K562 (cell line): Measurements from ENCODE around the gene PTPRT.

Source experiments
- CCAR2 ChIP-seq: fragments of 200-400 bp; formaldehyde crosslinking; IDR thresholded peaks from 2 replicates; pipeline ENCODE4 v1.6.1; 2017; ENCODE audit warnings: mild to moderate bottlenecking, low read depth, low read length
- ETS2 ChIP-seq: IDR thresholded peaks from 2 replicates; pipeline ENCODE4 v1.6.1; 2016; ENCODE audit warnings: borderline replicate concordance, missing genetic modification characterization, mild to moderate bottlenecking, moderate library complexity, missing compliant biosample characterization; ENCODE audit not compliant: poor library complexity, severe bottlenecking
- FOXA3 ChIP-seq, 2 experiments: fragments of 450-650 bp in 1 of 2; sonication (generic) in 1 of 2; formaldehyde crosslinking; IDR thresholded peaks in 1 of 2; conservative IDR thresholded peaks in 1 of 2; 2 replicates each; pipeline versions ENCODE4 v1.4.0 to v1.8.0; 2020 to 2022; ENCODE audit warnings: mild to moderate bottlenecking in 2 of 2, missing genetic modification reagents in 1 of 2
- SAP30 ChIP-seq: fragments of 200-600 bp; sonication (generic); IDR thresholded peaks from 2 replicates; pipeline ENCODE4 v1.6.1; 2012; ENCODE audit warnings: borderline replicate concordance, low read depth, mild to moderate bottlenecking, moderate library complexity, low read length, control low read depth, inconsistent platforms; ENCODE audit not compliant: insufficient read depth, poor library complexity, severe bottlenecking
- ZFP30 ChIP-seq: fragments of 250-450 bp; sonication (Bioruptor Pico); IDR thresholded peaks from 2 replicates; pipeline ENCODE4 v1.8.0; 2022; ENCODE audit warnings: moderate library complexity, mild to moderate bottlenecking, inconsistent platforms, borderline replicate concordance
- ZKSCAN1 ChIP-seq: fragments of 150-350 bp; IDR thresholded peaks from 2 replicates; pipeline ENCODE4 v1.6.1; 2016; ENCODE audit warnings: low read depth, low read length
- ZNF354B ChIP-seq: fragments of 250-450 bp; sonication (Bioruptor Pico); IDR thresholded peaks from 2 replicates; pipeline ENCODE4 v1.4.0; 2020
- TF ChIP-seq, protein P1 (sequence below): fragments of 450-650 bp; IDR thresholded peaks from 2 replicates; pipeline ENCODE4 v1.6.1; 2016; ENCODE audit warnings: missing biosample characterization, missing genetic modification characterization
- TF ChIP-seq, protein P2 (sequence below), 3 experiments: IDR thresholded peaks in 2 of 3; conservative IDR thresholded peaks in 1 of 3; 2 replicates each; pipeline ENCODE4 v1.5.1; 2011 to 2012; ENCODE audit warnings: low read length in 3 of 3, mild to moderate bottlenecking in 3 of 3, control low read depth in 2 of 3, improper control_type of control experiment in 1 of 3, inconsistent platforms in 1 of 3, low read depth in 1 of 3, mixed read lengths in 1 of 3, moderate library complexity in 1 of 3; ENCODE audit not compliant: insufficient read depth in 2 of 3
- TF ChIP-seq, protein P3 (sequence below): fragments of 450-650 bp; formaldehyde crosslinking; IDR thresholded peaks from 2 replicates; pipeline ENCODE4 v1.4.0; 2020; ENCODE audit warnings: mild to moderate bottlenecking, moderate library complexity

DNA sequence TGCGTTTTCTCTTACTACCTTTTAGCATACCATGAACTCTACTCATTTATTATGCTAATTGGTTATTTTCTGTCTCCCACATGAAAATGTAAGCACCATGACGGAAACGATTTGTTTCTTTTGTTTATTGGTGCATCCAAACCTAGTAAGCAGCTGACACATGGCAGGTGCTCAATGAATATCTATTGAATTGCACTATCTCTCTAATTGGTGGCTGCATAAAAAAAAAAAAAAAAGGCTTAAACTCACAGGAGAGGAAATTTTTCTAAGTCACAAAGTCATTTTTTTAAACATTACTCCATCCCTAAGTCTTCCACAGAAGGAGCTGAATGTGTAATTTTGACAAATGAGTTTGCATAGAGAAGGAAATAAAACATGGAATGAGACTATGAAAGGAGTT, 608.4 kb downstream of the PTPRT start:
- TF ChIP-seq FOXA3 (CRISPR knock-in tag; conservative IDR thresholded peaks at IDR 0.05 in 1 of 2, IDR thresholded peaks at IDR 0.05 in 1 of 2) (no peak), SAP30 (no peak), CCAR2 (no peak), ZKSCAN1 (no peak), ETS2 (tag) (no peak), ZNF354B (CRISPR knock-in tag) (no peak), ZFP30 (no peak)
- TF ChIP-seq, protein P1, sequence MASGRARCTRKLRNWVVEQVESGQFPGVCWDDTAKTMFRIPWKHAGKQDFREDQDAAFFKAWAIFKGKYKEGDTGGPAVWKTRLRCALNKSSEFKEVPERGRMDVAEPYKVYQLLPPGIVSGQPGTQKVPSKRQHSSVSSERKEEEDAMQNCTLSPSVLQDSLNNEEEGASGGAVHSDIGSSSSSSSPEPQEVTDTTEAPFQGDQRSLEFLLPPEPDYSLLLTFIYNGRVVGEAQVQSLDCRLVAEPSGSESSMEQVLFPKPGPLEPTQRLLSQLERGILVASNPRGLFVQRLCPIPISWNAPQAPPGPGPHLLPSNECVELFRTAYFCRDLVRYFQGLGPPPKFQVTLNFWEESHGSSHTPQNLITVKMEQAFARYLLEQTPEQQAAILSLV (tag), result no peak
- TF ChIP-seq, protein P2, sequence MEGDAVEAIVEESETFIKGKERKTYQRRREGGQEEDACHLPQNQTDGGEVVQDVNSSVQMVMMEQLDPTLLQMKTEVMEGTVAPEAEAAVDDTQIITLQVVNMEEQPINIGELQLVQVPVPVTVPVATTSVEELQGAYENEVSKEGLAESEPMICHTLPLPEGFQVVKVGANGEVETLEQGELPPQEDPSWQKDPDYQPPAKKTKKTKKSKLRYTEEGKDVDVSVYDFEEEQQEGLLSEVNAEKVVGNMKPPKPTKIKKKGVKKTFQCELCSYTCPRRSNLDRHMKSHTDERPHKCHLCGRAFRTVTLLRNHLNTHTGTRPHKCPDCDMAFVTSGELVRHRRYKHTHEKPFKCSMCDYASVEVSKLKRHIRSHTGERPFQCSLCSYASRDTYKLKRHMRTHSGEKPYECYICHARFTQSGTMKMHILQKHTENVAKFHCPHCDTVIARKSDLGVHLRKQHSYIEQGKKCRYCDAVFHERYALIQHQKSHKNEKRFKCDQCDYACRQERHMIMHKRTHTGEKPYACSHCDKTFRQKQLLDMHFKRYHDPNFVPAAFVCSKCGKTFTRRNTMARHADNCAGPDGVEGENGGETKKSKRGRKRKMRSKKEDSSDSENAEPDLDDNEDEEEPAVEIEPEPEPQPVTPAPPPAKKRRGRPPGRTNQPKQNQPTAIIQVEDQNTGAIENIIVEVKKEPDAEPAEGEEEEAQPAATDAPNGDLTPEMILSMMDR (IDR thresholded peaks at IDR 0.05 in 2 of 3, conservative IDR thresholded peaks at IDR 0.05 in 1 of 3; ENCODE audit: insufficient read depth in 2 of 3, low read depth in 1 of 3, low read length in 3 of 3), result no peak
- TF ChIP-seq, protein P3, sequence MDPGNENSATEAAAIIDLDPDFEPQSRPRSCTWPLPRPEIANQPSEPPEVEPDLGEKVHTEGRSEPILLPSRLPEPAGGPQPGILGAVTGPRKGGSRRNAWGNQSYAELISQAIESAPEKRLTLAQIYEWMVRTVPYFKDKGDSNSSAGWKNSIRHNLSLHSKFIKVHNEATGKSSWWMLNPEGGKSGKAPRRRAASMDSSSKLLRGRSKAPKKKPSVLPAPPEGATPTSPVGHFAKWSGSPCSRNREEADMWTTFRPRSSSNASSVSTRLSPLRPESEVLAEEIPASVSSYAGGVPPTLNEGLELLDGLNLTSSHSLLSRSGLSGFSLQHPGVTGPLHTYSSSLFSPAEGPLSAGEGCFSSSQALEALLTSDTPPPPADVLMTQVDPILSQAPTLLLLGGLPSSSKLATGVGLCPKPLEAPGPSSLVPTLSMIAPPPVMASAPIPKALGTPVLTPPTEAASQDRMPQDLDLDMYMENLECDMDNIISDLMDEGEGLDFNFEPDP (CRISPR knock-in tag), result no peak
